Cardiac fibroblast (primary cell): ENCODE results near the gene ALG10B.
"Not testable (repeated sequence)": the region's sequence is repeated elsewhere in the genome, so short reads cannot be mapped to it uniquely, and the experiment has no call there.

Source experiments
- DNase-seq, 2 donors: peaks; one replicate each; pipeline versions ENCODE4 v3.0.0 to v3.0.0-alpha.2; 2010; ENCODE audit warnings: low read depth in 2 of 2
- H3K4me3 ChIP-seq, 2 donors: replicated peaks in 1 of 2; 1 replicate in 1 of 2; 2 replicates in 1 of 2; pipeline ENCODE4 v1.5.1; 2011; ENCODE audit warnings: low read depth in 2 of 2, low read length in 2 of 2, mild to moderate bottlenecking in 2 of 2, moderate library complexity in 1 of 2
- CTCF ChIP-seq: IDR thresholded peaks from one replicate; pipeline ENCODE4 v1.5.1; 2011; ENCODE audit warnings: low read depth, mild to moderate bottlenecking, low read length, inconsistent platforms

Gene ALG10B

GRCh38 chr12:38350342-38351174, 34.0 kb downstream of the ALG10B start:
- TF ChIP-seq CTCF = no peak
- H3K4me3 ChIP-seq = no peak overlapping the region
- DNase-seq = no peak

- not testable (repeated sequence) for DNase-seq, H3K4me3 ChIP-seq
Measured at GRCh38 chr12:38351175-38351508, 34.6 kb downstream of the ALG10B start.

- no peak overlapping the region for H3K4me3 ChIP-seq
- no peak for DNase-seq
- TF ChIP-seq CTCF = no peak
Measured at GRCh38 chr12:38367506-38367905, 50.9 kb downstream of the ALG10B start.

GRCh38 chr12:38370311-38370710, 53.7 kb downstream of the ALG10B start:
- no peak for DNase-seq

GRCh38 chr12:38373784-38374183, 57.2 kb downstream of the ALG10B start:
- no peak overlapping the region for H3K4me3 ChIP-seq
- no peak for DNase-seq
- TF ChIP-seq CTCF = no peak

More at GRCh38 chr12:38370311-38370710, 53.7 kb downstream of the ALG10B start:
- TF ChIP-seq CTCF = no peak
- H3K4me3 ChIP-seq = no peak overlapping the region

GRCh38 chr12:38374751-38375150, 58.2 kb downstream of the ALG10B start:
- TF ChIP-seq CTCF = no peak
- no peak for DNase-seq
- H3K4me3 ChIP-seq = no peak overlapping the region
